ENCODE measurements around the gene SAMSN1. TPM values are rescaled to one million over a fixed set of nuclear protein-coding genes. Genes with fewer than 3 reads are reported as not detected.

SAMSN1 gene
- total RNA-seq, 1 experiment from 2014 or later, result 0.44 TPM

DNA sequence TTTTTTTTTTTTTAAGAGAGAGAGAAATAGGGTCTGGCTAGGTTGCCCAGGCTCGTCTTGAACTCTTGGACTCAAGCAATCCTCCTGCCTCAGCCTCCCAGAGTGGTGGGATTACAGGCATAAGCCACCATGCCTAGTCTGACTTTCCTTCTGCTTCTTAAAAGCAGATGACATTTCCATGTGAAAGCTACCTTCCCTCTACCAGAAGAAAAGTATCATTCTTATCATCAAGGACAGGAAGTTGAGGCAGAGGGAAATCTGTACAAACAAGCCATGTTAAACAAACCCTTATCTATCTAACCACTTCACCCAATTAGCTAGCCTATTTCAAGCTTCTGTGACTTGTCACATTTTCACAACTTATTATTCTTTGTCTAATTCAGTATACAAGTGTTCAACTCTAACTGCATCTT is 54.8 kb downstream of the SAMSN1 start:
- no peak for DNase-seq (ENCODE audit: low read depth, low spot score)
- BruUV-seq (replicated peaks), result no TSS peak
- H3K9me3 ChIP-seq (ENCODE audit: control insufficient read depth, insufficient read depth, low read depth, low read length), result no peaks in the 10 kb centered on the region
- H3K36me3 ChIP-seq (ENCODE audit: control insufficient read depth, insufficient read depth, low read length), result no peaks in the 10 kb centered on the region
- H3K4me3 ChIP-seq (ENCODE audit: low read depth in 2 of 2, low read length in 2 of 2), result no peak overlapping the region
- no peak overlapping the region for H3K27ac ChIP-seq (ENCODE audit: low read length)
- CTCF ChIA-PET, result no interaction called here
- H3K27me3 ChIP-seq (ENCODE audit: control insufficient read depth, insufficient read depth, low read length), result no peaks in the 10 kb centered on the region
- in situ Hi-C loops (cut with HindIII; ENCODE audit: low pct_unique_long_range_greater_than_20kb, low sequenced_read_pairs) (no loop called here), intact Hi-C loops (cut with micrococcal nuclease; ENCODE audit: unreplicated experiment) (no loop called here)
- POLR2A ChIA-PET, result no interaction called here
- no peak for TF ChIP-seq TCF7L2 (IDR thresholded peaks at IDR 0.05; ENCODE audit: low read depth, low read length)
- TF ChIP-seq, protein P1, sequence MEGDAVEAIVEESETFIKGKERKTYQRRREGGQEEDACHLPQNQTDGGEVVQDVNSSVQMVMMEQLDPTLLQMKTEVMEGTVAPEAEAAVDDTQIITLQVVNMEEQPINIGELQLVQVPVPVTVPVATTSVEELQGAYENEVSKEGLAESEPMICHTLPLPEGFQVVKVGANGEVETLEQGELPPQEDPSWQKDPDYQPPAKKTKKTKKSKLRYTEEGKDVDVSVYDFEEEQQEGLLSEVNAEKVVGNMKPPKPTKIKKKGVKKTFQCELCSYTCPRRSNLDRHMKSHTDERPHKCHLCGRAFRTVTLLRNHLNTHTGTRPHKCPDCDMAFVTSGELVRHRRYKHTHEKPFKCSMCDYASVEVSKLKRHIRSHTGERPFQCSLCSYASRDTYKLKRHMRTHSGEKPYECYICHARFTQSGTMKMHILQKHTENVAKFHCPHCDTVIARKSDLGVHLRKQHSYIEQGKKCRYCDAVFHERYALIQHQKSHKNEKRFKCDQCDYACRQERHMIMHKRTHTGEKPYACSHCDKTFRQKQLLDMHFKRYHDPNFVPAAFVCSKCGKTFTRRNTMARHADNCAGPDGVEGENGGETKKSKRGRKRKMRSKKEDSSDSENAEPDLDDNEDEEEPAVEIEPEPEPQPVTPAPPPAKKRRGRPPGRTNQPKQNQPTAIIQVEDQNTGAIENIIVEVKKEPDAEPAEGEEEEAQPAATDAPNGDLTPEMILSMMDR (IDR thresholded peaks at IDR 0.05), result no peak
- ATAC-seq, result no peak
- no peaks in the 10 kb centered on the region for H3K4me1 ChIP-seq (ENCODE audit: control insufficient read depth, insufficient read depth, low read length)

DNA sequence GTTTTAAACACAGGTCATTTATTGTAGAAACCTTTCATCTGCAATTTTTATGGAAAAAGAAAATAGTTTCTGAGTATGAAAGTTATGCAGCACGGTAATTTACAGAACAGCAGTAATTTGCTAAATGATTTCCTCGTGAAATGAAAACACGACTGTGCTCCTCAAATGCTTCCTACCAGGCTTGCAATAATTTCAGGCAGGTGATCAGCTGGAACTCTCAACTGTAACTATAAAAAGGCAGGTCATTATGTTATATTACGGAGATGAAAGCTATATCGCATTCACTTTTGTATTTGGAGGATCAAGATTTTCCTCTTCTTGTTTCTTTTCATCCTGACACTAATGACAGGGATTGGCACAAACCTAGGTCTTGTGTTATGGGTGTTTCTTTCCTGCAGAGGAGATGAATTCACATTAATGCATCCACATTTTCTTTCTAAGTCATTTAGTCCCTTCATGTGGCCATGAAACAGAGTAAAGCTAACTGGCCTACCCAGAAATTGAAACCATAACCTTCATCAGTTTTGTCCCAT is 57.4 kb downstream of the SAMSN1 start:
- no TSS peak for BruUV-seq (replicated peaks)
- H3K27me3 ChIP-seq (ENCODE audit: control insufficient read depth, insufficient read depth, low read length), result no peaks in the 10 kb centered on the region
- H3K36me3 ChIP-seq (ENCODE audit: control insufficient read depth, insufficient read depth, low read length), result no peaks in the 10 kb centered on the region
- no peak overlapping the region for H3K27ac ChIP-seq (ENCODE audit: low read length)
- intact Hi-C loops (cut with micrococcal nuclease; ENCODE audit: unreplicated experiment), result no loop called here
- H3K4me1 ChIP-seq (ENCODE audit: control insufficient read depth, insufficient read depth, low read length), result no peaks in the 10 kb centered on the region
- TF ChIP-seq, protein P2, sequence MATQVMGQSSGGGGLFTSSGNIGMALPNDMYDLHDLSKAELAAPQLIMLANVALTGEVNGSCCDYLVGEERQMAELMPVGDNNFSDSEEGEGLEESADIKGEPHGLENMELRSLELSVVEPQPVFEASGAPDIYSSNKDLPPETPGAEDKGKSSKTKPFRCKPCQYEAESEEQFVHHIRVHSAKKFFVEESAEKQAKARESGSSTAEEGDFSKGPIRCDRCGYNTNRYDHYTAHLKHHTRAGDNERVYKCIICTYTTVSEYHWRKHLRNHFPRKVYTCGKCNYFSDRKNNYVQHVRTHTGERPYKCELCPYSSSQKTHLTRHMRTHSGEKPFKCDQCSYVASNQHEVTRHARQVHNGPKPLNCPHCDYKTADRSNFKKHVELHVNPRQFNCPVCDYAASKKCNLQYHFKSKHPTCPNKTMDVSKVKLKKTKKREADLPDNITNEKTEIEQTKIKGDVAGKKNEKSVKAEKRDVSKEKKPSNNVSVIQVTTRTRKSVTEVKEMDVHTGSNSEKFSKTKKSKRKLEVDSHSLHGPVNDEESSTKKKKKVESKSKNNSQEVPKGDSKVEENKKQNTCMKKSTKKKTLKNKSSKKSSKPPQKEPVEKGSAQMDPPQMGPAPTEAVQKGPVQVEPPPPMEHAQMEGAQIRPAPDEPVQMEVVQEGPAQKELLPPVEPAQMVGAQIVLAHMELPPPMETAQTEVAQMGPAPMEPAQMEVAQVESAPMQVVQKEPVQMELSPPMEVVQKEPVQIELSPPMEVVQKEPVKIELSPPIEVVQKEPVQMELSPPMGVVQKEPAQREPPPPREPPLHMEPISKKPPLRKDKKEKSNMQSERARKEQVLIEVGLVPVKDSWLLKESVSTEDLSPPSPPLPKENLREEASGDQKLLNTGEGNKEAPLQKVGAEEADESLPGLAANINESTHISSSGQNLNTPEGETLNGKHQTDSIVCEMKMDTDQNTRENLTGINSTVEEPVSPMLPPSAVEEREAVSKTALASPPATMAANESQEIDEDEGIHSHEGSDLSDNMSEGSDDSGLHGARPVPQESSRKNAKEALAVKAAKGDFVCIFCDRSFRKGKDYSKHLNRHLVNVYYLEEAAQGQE (IDR thresholded peaks at IDR 0.05; ENCODE audit: insufficient read depth in 1 of 2, low read depth in 2 of 2, low read length in 1 of 2), result no peak
- TF ChIP-seq TCF7L2 (IDR thresholded peaks at IDR 0.05; ENCODE audit: low read depth, low read length) (no peak), POLR2AphosphoS5 (IDR thresholded peaks at IDR 0.05; ENCODE audit: low read depth, low read length) (no peak), SIN3A (IDR thresholded peaks at IDR 0.05; ENCODE audit: borderline replicate concordance, insufficient read depth, low read depth, low read length) (no peak)
- TF ChIP-seq, protein P1 (IDR thresholded peaks at IDR 0.05), result no peak
- DNase-seq (ENCODE audit: low read depth, low spot score), result no peak
- no peaks in the 10 kb centered on the region for H3K9me3 ChIP-seq (ENCODE audit: control insufficient read depth, insufficient read depth, low read depth, low read length)
- no peak for ATAC-seq
- H3K4me3 ChIP-seq (ENCODE audit: low read depth in 2 of 2, low read length in 2 of 2), result no peak overlapping the region
- POLR2A ChIA-PET, result no interaction called here
- CTCF ChIA-PET, result no interaction called here
- in situ Hi-C loops (cut with HindIII; ENCODE audit: low pct_unique_long_range_greater_than_20kb, low sequenced_read_pairs), result no loop called here

Data from Panc1 (cell line).